ENCODE measurements around the gene DCN. TPM values are rescaled to one million over a fixed set of nuclear protein-coding genes. Genes with fewer than 3 reads are reported as not detected.

DCN gene
- polyA plus RNA-seq, 1 experiment, result 4,723 TPM

DNA sequence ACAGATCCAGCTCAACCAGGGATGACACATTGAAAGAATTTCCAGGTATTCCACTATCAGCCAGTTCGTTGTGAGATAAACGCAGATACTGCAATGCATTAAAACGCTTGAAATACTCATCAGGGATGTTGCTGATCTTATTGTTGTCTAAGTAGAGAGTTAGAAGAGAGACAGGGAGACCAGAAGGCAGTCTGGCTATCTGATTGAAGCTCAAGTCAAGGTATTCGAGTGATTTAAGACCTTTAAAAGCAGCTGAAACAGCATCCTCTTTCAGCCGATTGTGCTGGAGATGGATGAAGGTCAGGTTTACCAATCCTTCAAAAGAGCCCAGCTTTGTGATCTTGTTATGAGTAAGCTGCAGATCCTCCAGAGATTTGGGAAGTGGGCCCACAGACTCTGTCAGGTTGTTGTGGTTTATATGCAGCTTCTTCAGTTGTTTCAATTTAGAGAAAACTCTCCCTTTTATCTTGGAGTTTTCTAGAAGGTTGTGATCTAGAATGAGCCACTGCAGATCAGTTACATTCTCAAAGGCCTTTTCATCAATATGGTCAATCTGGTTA, 74.3 kb downstream of the DCN start:
- ChIA-PET CTCF (interaction anchor here (0.6 to 3.6 kb wide), 23 partner anchors 9 to 247 kb away, joined by 3 to 43 read pairs (median 4); no protein-coding TSS in a partner anchor), POLR2A (interaction anchor here (1.3 kb wide), 2 partner anchors 9 to 33 kb away, joined by 3 to 4 read pairs; no protein-coding TSS in a partner anchor)
- H3K27ac ChIP-seq (ENCODE audit: low read depth, low read length), result no peak overlapping the region
- H3K27me3 ChIP-seq (ENCODE audit: control insufficient read depth, insufficient read depth, low read length), result no peaks in the 10 kb centered on the region
- TF ChIP-seq, protein P1, sequence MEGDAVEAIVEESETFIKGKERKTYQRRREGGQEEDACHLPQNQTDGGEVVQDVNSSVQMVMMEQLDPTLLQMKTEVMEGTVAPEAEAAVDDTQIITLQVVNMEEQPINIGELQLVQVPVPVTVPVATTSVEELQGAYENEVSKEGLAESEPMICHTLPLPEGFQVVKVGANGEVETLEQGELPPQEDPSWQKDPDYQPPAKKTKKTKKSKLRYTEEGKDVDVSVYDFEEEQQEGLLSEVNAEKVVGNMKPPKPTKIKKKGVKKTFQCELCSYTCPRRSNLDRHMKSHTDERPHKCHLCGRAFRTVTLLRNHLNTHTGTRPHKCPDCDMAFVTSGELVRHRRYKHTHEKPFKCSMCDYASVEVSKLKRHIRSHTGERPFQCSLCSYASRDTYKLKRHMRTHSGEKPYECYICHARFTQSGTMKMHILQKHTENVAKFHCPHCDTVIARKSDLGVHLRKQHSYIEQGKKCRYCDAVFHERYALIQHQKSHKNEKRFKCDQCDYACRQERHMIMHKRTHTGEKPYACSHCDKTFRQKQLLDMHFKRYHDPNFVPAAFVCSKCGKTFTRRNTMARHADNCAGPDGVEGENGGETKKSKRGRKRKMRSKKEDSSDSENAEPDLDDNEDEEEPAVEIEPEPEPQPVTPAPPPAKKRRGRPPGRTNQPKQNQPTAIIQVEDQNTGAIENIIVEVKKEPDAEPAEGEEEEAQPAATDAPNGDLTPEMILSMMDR (IDR thresholded peaks at IDR 0.05; ENCODE audit: low read depth, low read length), result no peak
- no peak overlapping the region for H3K4me3 ChIP-seq (ENCODE audit: low read depth, low read length)
- H3K9me3 ChIP-seq (ENCODE audit: control insufficient read depth, insufficient read depth, low read length), result no peaks in the 10 kb centered on the region
- DNase-seq (ENCODE audit: low read depth, low spot score), result no peak

DNA sequence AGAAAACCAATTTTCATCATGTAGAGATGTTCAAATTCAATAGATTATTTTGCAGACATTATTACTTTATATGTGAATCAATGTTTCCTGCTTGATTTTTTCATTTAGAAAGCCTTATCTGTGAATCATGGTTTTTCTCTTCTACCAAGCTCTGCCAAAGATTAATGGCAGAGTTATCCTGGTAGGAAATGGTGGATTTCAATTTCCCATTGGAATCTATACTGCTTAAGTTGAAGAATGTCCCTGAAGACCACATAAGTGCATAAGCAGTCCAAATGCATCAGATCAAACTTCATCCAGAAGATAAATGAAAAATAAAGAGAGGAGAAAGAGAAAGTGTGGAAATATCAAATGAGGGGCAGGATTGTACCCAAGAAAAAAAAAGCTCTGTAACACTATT, 76.3 kb downstream of the DCN start:
- Histone ChIP-seq H3K9me3 (ENCODE audit: control insufficient read depth, insufficient read depth, low read length) (no peaks in the 10 kb centered on the region), H3K27ac (ENCODE audit: low read depth, low read length) (no peak overlapping the region), H3K27me3 (ENCODE audit: control insufficient read depth, insufficient read depth, low read length) (no peaks in the 10 kb centered on the region), H3K4me3 (ENCODE audit: low read depth, low read length) (no peak overlapping the region)
- POLR2A ChIA-PET, result interaction anchor here (0.6 kb wide), 1 partner anchor 1836 kb away, joined by 3 read pairs; no protein-coding TSS in a partner anchor
- no peak for DNase-seq (ENCODE audit: low read depth, low spot score)
- TF ChIP-seq, protein P1 (IDR thresholded peaks at IDR 0.05; ENCODE audit: low read depth, low read length), result no peak
- CTCF ChIA-PET, result interaction anchor here (0.7 kb wide), 1 partner anchor 128 kb away, joined by 3 read pairs; no protein-coding TSS in a partner anchor

DNA sequence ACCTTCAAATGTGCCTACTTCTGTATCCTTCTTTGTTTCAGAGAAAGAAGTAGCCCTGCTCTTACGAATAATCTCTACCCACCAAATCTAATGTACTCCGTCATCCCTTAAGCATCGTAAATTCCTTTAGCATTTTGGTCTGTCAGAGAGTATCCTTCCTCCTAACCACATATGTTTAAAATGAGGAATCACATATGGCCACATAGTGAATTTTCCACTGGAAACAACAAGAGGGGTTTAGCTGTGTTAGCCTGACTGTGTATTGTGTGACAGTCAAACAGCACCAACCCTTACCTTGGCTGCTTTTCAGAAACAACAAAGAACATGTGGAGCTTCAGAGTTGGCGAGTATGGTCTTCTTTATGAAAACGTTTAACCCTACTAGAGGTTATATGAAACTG, 76.8 kb downstream of the DCN start:
- Histone ChIP-seq H3K27me3 (ENCODE audit: control insufficient read depth, insufficient read depth, low read length) (no peaks in the 10 kb centered on the region), H3K9me3 (ENCODE audit: control insufficient read depth, insufficient read depth, low read length) (no peaks in the 10 kb centered on the region), H3K4me3 (ENCODE audit: low read depth, low read length) (no peak overlapping the region), H3K27ac (ENCODE audit: low read depth, low read length) (no peak overlapping the region)
- no peak for DNase-seq (ENCODE audit: low read depth, low spot score)
- TF ChIP-seq, protein P1 (IDR thresholded peaks at IDR 0.05; ENCODE audit: low read depth, low read length), result no peak
- CTCF ChIA-PET, result interaction anchor here (0.7 kb wide), 1 partner anchor 128 kb away, joined by 3 read pairs; no protein-coding TSS in a partner anchor
- POLR2A ChIA-PET, result no interaction called here

DNA sequence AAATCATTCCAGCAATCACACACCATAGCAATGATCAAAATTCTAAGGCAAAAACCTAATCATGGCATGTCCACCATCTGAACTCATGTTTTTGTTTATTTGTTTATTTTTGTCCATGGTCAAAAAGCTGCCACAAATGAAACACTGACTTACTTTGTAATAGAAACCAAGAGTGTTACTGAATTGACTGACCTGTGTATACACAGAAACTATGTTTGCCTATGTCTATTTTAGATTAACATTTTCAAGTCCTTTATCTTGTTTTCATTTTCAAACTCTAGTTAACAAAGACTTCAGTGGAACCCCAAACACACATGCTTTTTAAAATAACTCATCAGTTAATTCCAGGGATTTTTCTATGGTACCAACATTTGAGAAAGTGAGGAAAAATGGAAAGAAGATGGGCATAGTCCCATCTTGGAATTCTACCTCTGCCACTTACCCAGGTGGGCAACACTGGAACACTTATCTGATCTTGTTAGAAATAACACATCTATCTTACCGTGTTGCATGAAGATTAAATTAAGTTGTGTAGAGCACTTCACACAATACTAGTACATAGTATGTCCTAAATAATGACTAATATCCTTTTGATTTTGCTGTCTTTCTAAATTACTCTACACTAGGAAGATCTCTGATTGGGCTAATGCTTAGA, 77.7 kb downstream of the DCN start:
- ChIA-PET POLR2A (no interaction called here), CTCF (no interaction called here)
- TF ChIP-seq, protein P1 (IDR thresholded peaks at IDR 0.05; ENCODE audit: low read depth, low read length), result no peak
- no peak overlapping the region for H3K27ac ChIP-seq (ENCODE audit: low read depth, low read length)
- H3K4me3 ChIP-seq (ENCODE audit: low read depth, low read length), result no peak overlapping the region
- no peak for DNase-seq (ENCODE audit: low read depth, low spot score)
- H3K27me3 ChIP-seq (ENCODE audit: control insufficient read depth, insufficient read depth, low read length), result no peaks in the 10 kb centered on the region
- H3K9me3 ChIP-seq (ENCODE audit: control insufficient read depth, insufficient read depth, low read length), result no peaks in the 10 kb centered on the region

DNA sequence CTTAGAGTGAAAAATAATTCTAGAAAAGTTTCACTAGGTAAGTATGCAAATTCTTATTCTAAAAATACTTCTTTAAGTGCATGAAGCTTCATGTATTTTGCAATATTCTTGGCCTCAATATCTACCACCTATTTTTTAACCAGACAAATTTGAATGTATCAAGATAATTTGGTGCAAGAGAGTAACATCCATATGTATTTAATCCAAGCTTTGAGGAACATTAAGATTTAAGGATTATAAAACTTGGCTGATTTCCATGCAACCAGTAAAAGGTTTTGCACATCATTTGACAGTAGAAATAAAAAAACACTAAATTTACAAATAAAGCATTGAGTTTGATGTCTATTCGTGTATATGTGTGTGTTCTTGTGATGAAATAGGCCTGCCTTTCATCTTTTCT, 79.0 kb downstream of the DCN start:
- Histone ChIP-seq H3K27me3 (ENCODE audit: control insufficient read depth, insufficient read depth, low read length) (no peaks in the 10 kb centered on the region), H3K27ac (ENCODE audit: low read depth, low read length) (no peak overlapping the region), H3K4me3 (ENCODE audit: low read depth, low read length) (no peak overlapping the region), H3K9me3 (ENCODE audit: control insufficient read depth, insufficient read depth, low read length) (no peaks in the 10 kb centered on the region)
- TF ChIP-seq, protein P1 (IDR thresholded peaks at IDR 0.05; ENCODE audit: low read depth, low read length), result no peak
- ChIA-PET CTCF (no interaction called here), POLR2A (no interaction called here)
- no peak for DNase-seq (ENCODE audit: low read depth, low spot score)
